ENCODE data around the gene NDUFS6.

Gene NDUFS6

DNA sequence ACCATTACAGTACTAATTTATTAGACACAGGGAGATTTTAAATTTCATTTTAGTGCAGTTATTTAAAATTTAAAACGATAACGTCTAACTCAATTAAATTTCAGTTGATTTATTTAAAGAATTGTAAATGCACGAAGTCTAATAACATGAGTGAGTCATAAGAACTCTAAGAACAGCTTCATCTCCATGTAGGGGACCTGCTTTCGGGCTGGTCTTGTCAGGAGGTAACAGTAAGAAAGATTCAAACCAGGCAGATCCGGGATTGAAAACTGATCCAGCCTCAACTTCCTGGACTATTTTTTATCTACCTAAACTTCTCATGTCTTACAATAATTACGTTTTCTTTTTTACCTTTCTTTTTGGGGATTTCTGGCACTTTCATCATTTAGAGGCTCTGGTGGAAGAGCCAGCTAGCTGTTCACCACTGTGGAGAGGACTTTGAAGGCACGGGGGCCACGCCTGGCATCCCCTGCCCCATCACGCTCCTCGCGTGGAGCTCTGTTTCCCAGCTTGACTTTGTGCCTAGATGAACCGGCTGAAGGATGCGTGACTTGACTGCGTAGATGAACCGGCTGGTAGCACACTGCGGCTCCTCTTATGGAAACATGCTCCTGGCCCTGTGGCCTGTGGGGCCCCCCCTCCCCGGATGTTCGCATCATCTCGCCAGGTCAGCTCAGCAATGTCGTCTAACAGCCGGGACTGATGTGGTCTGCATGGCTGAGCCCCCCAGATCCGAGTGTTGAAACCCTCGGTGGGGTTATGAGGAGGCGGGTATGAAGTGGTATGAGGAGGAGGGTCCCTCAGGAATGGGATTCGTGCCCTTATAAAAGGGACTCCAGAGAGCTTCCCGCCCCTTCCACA lies 26.0 kb downstream of the NDUFS6 start:
- H3K79me2 ChIP-seq (ENCODE audit: control insufficient read depth, insufficient read depth, low read length, unreplicated experiment) = no peaks in the 10 kb centered on the region
- H3K27me3 ChIP-seq (ENCODE audit: insufficient read depth, low read length) = no peaks in the 10 kb centered on the region
- H3K4me1 ChIP-seq (ENCODE audit: control insufficient read depth, insufficient read depth, low read length, unreplicated experiment) = no peaks in the 10 kb centered on the region
- no peak overlapping the region for H3K4me3 ChIP-seq (ENCODE audit: low read depth, low read length)
- no peaks in the 10 kb centered on the region for H3K36me3 ChIP-seq (ENCODE audit: insufficient read depth, low read length)
- no peak overlapping the region for H2AFZ ChIP-seq (ENCODE audit: low read length, unreplicated experiment)
- H3K27ac ChIP-seq (ENCODE audit: low read depth, low read length) = no peak overlapping the region

DNA sequence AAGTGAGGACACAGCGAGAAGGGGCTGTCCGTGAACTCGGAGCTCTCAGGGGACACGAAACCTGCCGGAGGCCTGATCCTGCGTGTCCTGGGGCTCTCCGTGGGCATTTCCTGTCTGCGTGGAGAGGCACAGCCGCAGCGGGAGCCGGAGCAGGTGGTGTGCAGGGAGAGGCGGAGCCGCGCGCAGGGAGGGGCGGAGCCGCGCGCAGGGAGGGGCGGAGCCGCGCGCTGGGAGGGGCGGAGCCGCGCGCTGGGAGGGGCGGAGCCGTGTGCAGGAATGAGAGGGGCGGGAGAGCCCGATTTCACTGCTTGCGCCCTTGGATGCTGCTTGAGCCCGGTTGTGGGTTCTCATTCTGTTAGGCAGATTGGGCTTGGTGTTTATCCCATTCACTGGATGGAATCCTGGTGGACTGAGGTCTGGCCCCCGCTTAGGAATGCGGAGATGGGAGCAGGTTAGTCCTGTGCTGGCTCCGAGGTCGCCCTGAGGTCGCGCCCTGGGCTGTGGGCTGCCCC lies 26.7 kb downstream of the NDUFS6 start:
- Histone ChIP-seq H3K36me3 (ENCODE audit: insufficient read depth, low read length) (no peaks in the 10 kb centered on the region), H3K27ac (ENCODE audit: low read depth, low read length) (no peak overlapping the region), H3K4me3 (ENCODE audit: low read depth, low read length) (no peak overlapping the region), H3K4me1 (ENCODE audit: control insufficient read depth, insufficient read depth, low read length, unreplicated experiment) (no peaks in the 10 kb centered on the region), H3K27me3 (ENCODE audit: insufficient read depth, low read length) (no peaks in the 10 kb centered on the region), H2AFZ (ENCODE audit: low read length, unreplicated experiment) (no peak overlapping the region), H3K79me2 (ENCODE audit: control insufficient read depth, insufficient read depth, low read length, unreplicated experiment) (no peaks in the 10 kb centered on the region)

DNA sequence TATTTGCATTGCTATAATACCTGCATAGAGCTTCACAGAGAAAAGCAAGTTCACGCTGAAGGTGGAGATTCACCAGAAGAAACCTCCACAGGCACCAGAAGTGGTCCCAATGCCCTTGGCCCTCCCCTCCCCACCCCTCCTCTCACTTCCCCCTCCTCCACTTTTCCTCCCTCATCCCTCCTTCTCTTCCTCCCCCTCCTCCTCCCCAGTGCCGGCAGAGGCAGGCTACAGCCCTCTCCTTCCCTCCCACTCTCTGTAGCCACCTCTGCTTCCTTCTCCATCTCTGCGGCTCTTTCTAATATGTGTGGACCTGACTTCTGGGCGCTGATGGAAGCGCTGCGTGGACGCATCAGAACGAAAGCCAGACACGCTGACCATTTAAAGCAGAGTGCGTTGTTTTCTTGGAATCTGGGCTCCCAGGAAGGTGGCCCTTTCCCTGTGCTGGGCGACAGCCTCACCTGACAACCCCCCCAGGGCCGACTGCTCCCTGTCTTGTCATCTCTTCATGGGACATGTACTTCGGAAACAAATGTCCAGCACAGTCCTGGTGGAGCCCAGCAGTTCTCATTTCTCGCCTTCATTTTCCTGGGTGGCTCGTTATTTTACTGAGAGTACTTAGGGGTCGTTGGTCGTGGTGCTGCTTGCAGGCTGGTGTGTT lies 29.5 kb downstream of the NDUFS6 start:
- H3K36me3 ChIP-seq (ENCODE audit: insufficient read depth, low read length) = no peaks in the 10 kb centered on the region
- H3K4me3 ChIP-seq (ENCODE audit: low read depth, low read length) = no peak overlapping the region
- H3K27me3 ChIP-seq (ENCODE audit: insufficient read depth, low read length) = peaks cover 16% of the 10 kb centered on the region
- H2AFZ ChIP-seq (ENCODE audit: low read length, unreplicated experiment) = no peak overlapping the region
- no peaks in the 10 kb centered on the region for H3K79me2 ChIP-seq (ENCODE audit: control insufficient read depth, insufficient read depth, low read length, unreplicated experiment)
- no peak overlapping the region for H3K27ac ChIP-seq (ENCODE audit: low read depth, low read length)
- no peaks in the 10 kb centered on the region for H3K4me1 ChIP-seq (ENCODE audit: control insufficient read depth, insufficient read depth, low read length, unreplicated experiment)

DNA sequence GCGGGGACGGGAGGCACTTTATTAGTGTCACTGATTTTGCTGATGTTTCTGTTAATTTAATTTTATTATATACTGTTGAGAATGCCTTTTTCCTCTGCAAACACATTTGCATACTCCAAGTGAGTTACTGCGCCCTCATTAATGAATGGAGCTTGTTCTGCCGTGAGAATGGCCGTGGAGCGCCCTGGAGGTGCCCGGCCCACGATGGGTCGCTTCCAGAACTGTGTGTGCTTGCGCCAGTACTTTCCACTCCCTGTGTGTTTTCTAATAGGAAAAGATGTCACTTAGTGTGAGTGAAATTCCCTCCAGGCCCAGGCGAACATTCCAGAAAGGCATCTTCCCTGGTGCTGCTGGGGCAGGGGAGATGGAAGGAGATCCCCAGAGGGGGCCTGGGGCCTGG lies 30.1 kb downstream of the NDUFS6 start:
- no peaks in the 10 kb centered on the region for H3K79me2 ChIP-seq (ENCODE audit: control insufficient read depth, insufficient read depth, low read length, unreplicated experiment)
- no peak overlapping the region for H2AFZ ChIP-seq (ENCODE audit: low read length, unreplicated experiment)
- H3K36me3 ChIP-seq (ENCODE audit: insufficient read depth, low read length) = no peaks in the 10 kb centered on the region
- H3K4me3 ChIP-seq (ENCODE audit: low read depth, low read length) = no peak overlapping the region
- H3K27ac ChIP-seq (ENCODE audit: low read depth, low read length) = no peak overlapping the region
- no peaks in the 10 kb centered on the region for H3K4me1 ChIP-seq (ENCODE audit: control insufficient read depth, insufficient read depth, low read length, unreplicated experiment)
- peaks cover 22% of the 10 kb centered on the region for H3K27me3 ChIP-seq (ENCODE audit: insufficient read depth, low read length)

DNA sequence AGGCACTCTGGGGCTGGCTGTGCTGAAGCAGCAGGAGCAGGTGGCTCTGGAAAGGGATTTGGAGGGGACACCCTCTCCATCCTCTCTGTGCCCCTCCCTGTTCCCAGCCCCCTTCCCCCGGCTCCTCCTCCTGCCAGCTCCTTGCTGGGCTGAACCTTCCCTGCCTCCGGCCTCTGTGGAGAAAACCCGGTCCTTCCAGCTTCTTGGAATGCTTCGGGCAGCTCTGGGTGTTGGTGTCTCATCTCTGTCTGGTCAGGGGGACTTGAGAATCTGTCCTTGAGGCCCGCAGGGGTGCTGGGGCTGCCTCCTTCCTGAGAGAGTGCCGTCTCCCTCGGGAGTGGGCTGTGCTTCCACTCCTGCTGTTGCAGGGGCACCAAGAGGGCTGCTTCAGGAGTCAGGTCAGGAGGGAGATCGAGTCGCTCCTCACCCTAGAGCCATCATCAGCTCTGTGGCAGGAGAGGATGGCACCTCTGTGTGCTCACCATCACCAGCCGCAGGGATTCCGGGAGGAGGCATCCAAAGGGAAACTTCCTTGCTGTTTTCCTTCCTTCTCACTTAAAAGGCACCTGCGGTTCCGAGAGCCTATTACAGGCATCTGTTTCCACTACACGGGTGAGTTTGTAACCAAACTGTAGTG lies 30.6 kb downstream of the NDUFS6 start:
- peaks cover 27% of the 10 kb centered on the region for H3K27me3 ChIP-seq (ENCODE audit: insufficient read depth, low read length)

DNA sequence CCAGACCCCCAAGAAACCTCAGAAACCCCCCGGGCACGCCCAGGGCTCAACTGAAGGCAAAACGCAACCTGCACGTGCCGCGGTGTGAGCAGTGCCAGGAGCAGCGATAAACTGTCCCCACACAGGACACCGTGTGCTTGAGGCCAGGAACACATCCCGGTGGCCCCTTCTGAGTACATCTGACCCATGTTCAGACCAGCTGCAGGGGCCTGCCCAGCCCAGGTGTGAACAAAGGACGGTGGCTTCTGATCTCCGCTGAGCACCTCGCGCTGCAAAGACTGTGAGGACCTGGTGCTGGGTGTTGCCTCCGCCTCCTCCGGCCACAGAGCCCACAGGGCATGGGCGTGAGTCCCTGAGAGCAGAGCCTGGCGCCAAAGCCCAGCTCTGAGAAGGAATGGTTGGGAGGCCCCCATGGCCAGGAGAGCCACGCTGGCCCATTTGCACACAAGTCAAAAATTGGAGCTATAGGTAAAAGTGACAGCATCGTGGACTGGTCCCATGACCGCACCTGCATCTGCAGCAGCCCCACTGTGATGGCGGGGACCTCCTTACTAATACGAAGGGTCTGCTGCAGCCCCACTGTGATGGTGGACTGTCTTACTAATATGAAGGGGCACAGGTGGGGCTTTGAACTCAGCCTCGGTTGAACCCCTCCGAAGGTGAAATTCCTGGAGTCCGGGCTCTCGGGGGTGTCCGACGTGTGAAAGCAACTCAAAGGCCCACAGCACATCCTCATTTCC lies 31.5 kb downstream of the NDUFS6 start:
- Histone ChIP-seq H3K36me3 (ENCODE audit: insufficient read depth, low read length) (no peaks in the 10 kb centered on the region), H3K27me3 (ENCODE audit: insufficient read depth, low read length) (peaks cover 34% of the 10 kb centered on the region)

More for the DNA sequence above, 30.6 kb downstream of the NDUFS6 start:
- Histone ChIP-seq H3K4me3 (ENCODE audit: low read depth, low read length) (no peak overlapping the region), H3K4me1 (ENCODE audit: control insufficient read depth, insufficient read depth, low read length, unreplicated experiment) (no peaks in the 10 kb centered on the region), H2AFZ (ENCODE audit: low read length, unreplicated experiment) (no peak overlapping the region), H3K79me2 (ENCODE audit: control insufficient read depth, insufficient read depth, low read length, unreplicated experiment) (no peaks in the 10 kb centered on the region), H3K36me3 (ENCODE audit: insufficient read depth, low read length) (no peaks in the 10 kb centered on the region), H3K27ac (ENCODE audit: low read depth, low read length) (no peak overlapping the region)

DNA sequence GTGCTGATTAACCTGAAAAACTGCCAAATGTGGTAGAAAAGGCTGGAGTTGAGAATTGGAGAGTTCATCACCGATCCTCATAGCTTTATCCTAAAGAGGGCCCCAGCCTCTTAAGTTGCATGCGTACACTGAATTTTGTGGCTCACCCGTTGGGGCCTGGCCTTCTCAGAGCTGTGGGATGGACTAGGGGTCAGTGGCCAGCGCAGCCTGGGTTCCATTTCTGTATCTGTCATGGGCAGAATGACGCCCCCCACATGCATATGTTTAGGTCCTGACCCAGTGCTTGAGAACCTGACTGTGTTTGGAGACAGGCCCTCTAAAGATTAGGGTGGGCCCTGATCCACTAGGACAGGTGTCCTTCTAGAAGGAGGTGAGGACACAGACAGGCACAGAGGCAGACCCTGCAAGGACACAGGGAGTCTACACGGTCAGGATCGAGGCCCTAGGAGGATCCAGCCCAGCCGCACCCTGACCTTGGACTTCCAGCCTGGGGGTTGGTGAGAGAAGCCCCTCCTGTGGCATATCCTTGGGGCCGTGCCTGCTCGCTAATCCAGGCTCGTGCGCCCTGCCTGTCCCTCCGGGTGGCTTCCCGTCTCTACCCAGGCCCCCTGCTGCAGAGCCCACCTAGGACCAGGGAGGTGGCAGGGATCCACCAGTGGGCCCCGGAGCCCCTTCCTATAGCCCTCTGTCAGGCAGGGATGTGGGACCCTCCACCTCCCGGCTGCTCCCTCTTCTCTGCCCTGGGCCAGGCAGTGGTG lies 32.2 kb downstream of the NDUFS6 start:
- Histone ChIP-seq H3K36me3 (ENCODE audit: insufficient read depth, low read length) (no peaks in the 10 kb centered on the region), H3K4me1 (ENCODE audit: control insufficient read depth, insufficient read depth, low read length, unreplicated experiment) (no peaks in the 10 kb centered on the region), H2AFZ (ENCODE audit: low read length, unreplicated experiment) (no peak overlapping the region), H3K79me2 (ENCODE audit: control insufficient read depth, insufficient read depth, low read length, unreplicated experiment) (no peaks in the 10 kb centered on the region), H3K27me3 (ENCODE audit: insufficient read depth, low read length) (peaks cover 41% of the 10 kb centered on the region), H3K4me3 (ENCODE audit: low read depth, low read length) (no peak overlapping the region), H3K27ac (ENCODE audit: low read depth, low read length) (no peak overlapping the region)

More for the DNA sequence above, 31.5 kb downstream of the NDUFS6 start:
- H3K27ac ChIP-seq (ENCODE audit: low read depth, low read length) = no peak overlapping the region
- H3K79me2 ChIP-seq (ENCODE audit: control insufficient read depth, insufficient read depth, low read length, unreplicated experiment) = no peaks in the 10 kb centered on the region
- no peak overlapping the region for H3K4me3 ChIP-seq (ENCODE audit: low read depth, low read length)
- H2AFZ ChIP-seq (ENCODE audit: low read length, unreplicated experiment) = no peak overlapping the region
- H3K4me1 ChIP-seq (ENCODE audit: control insufficient read depth, insufficient read depth, low read length, unreplicated experiment) = no peaks in the 10 kb centered on the region

DNA sequence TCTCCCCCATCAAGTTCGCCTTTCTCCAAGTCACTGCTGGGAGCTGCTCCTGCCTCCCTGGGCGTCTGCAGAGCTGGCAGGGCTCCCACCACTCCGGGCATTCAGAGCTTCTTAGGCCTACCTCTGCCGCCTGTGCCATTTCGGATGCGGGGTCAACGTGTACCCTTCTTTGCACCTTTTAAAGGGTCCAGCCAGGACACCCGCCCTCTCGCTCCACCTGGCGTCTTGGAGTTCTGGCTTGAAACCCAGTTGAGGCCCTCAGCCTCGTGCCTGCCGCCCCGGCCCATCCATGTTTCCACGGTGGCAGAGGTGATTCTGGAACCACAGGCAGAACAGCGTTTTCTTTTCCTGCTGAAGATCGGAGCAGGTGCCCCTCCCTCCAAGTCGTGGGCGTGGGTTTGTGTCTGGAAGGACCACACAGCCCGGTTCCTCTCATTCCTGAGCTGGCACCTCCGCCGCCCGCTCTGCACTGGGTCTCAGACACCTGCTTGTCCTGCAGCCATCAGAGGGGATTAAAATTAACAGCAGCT lies 32.9 kb downstream of the NDUFS6 start:
- Histone ChIP-seq H2AFZ (ENCODE audit: low read length, unreplicated experiment) (no peak overlapping the region), H3K79me2 (ENCODE audit: control insufficient read depth, insufficient read depth, low read length, unreplicated experiment) (no peaks in the 10 kb centered on the region), H3K27me3 (ENCODE audit: insufficient read depth, low read length) (peaks cover 44% of the 10 kb centered on the region), H3K4me3 (ENCODE audit: low read depth, low read length) (no peak overlapping the region), H3K36me3 (ENCODE audit: insufficient read depth, low read length) (no peaks in the 10 kb centered on the region), H3K4me1 (ENCODE audit: control insufficient read depth, insufficient read depth, low read length, unreplicated experiment) (no peaks in the 10 kb centered on the region), H3K27ac (ENCODE audit: low read depth, low read length) (no peak overlapping the region)

DNA sequence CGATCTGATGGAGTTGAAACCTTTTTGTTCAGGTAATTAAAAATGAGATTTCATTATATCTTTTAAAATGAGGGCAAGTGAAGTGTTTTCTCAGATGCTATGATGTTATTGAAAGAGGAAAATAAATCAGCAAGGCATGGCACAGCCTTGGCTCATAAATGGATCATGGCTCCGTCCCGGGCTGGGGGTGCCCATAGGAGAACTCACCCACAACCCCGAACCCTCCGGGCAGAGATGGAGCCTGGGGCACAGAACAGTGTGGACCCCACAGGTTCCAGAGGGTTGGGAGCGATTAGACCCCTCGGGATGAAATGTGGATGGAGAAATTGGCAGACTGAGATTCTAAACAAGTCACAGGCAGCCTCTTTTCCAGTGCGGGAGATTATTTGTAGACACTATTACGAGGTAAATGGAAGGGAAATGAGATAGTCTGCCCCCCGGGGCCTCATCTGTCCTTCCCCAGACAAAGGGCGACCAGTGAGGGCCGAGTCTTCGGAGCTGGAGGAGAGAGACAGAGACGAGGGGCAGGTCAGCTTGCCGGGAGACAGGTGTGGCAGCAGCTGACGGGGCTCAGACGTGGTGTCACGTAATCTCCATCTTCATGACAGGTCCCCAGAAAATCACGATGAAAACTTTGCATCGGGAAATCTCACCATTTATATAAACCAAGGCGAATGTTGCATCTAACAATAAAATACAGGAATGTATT lies 33.7 kb downstream of the NDUFS6 start:
- H3K4me3 ChIP-seq (ENCODE audit: low read depth, low read length) = no peak overlapping the region
- H3K27ac ChIP-seq (ENCODE audit: low read depth, low read length) = no peak overlapping the region
- no peaks in the 10 kb centered on the region for H3K4me1 ChIP-seq (ENCODE audit: control insufficient read depth, insufficient read depth, low read length, unreplicated experiment)
- H2AFZ ChIP-seq (ENCODE audit: low read length, unreplicated experiment) = no peak overlapping the region
- H3K79me2 ChIP-seq (ENCODE audit: control insufficient read depth, insufficient read depth, low read length, unreplicated experiment) = no peaks in the 10 kb centered on the region
- H3K27me3 ChIP-seq (ENCODE audit: insufficient read depth, low read length) = peaks cover 52% of the 10 kb centered on the region
- H3K36me3 ChIP-seq (ENCODE audit: insufficient read depth, low read length) = no peaks in the 10 kb centered on the region
